Neutrophil (primary cell): ENCODE measurements around the gene GPR65.

ENCODE experiments used
- H3K27ac ChIP-seq: fragments of 200-600 bp; sonication (generic); 2 replicates; pipeline ENCODE4 v1.5.1; 2016; ENCODE audit warnings: mild to moderate bottlenecking, moderate library complexity
- H3K27me3 ChIP-seq: fragments of 200-600 bp; sonication (generic); 2 replicates; pipeline ENCODE4 v1.6.0; 2016; ENCODE audit warnings: mild to moderate bottlenecking
- H3K36me3 ChIP-seq: fragments of 200-600 bp; sonication (generic); 2 replicates; pipeline ENCODE4 v1.5.1; 2017
- H3K4me1 ChIP-seq, 2 experiments: fragments of 200-600 bp in 1 of 2; sonication (generic) in 1 of 2; 1 replicate in 1 of 2; 2 replicates in 1 of 2; pipeline versions ENCODE4 v1.5.1 to v1.6.1; 2013 to 2016; ENCODE audit warnings: low read depth in 1 of 2, low read length in 1 of 2, mild to moderate bottlenecking in 1 of 2, moderate library complexity in 1 of 2; ENCODE audit not compliant: control insufficient read depth in 1 of 2, insufficient read depth in 1 of 2
- H3K4me3 ChIP-seq, 2 experiments: fragments of 200-600 bp in 1 of 2; sonication (generic) in 1 of 2; 1 replicate in 1 of 2; 2 replicates in 1 of 2; pipeline ENCODE4 v1.5.1; 2013 to 2016; ENCODE audit warnings: low read depth in 1 of 2, low read length in 1 of 2, mild to moderate bottlenecking in 1 of 2, moderate library complexity in 1 of 2
- H3K9me3 ChIP-seq: fragments of 200-600 bp; sonication (generic); 2 replicates; pipeline ENCODE4 v1.5.1; 2016
- TF ChIP-seq, protein P1 (sequence below): fragments of 200-600 bp; sonication (generic); IDR thresholded peaks from 2 replicates; pipeline ENCODE4 v1.5.1; 2016; ENCODE audit warnings: antibody characterized with exemption

The GPR65 gene

DNA sequence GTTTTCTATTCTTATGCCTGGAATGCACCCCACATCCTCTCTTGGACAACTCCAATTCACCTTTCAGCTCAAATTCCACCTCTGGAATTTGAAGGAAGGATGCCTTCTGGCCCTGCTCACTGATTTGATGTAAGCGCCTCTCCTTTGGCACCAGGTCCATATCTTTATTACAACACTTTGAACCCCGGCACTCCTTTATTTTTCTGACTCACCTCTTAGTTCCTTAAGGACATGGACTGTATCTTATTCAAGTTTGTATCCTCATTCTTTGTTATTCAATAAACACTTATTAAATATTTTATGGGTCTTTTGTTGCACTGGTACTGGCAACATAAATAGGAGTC, 15.0 kb upstream of the GPR65 start:
- H3K4me3 ChIP-seq: no peak overlapping the region
- H3K4me1 ChIP-seq: peaks cover 37 to 41% of the 10 kb centered on the region in 2 experiments
- no peaks in the 10 kb centered on the region for H3K9me3 ChIP-seq
- peaks cover 11% of the 10 kb centered on the region for H3K36me3 ChIP-seq
- TF ChIP-seq, protein P1, sequence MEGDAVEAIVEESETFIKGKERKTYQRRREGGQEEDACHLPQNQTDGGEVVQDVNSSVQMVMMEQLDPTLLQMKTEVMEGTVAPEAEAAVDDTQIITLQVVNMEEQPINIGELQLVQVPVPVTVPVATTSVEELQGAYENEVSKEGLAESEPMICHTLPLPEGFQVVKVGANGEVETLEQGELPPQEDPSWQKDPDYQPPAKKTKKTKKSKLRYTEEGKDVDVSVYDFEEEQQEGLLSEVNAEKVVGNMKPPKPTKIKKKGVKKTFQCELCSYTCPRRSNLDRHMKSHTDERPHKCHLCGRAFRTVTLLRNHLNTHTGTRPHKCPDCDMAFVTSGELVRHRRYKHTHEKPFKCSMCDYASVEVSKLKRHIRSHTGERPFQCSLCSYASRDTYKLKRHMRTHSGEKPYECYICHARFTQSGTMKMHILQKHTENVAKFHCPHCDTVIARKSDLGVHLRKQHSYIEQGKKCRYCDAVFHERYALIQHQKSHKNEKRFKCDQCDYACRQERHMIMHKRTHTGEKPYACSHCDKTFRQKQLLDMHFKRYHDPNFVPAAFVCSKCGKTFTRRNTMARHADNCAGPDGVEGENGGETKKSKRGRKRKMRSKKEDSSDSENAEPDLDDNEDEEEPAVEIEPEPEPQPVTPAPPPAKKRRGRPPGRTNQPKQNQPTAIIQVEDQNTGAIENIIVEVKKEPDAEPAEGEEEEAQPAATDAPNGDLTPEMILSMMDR: no peak
- H3K27me3 ChIP-seq: no peaks in the 10 kb centered on the region
- no peak overlapping the region for H3K27ac ChIP-seq

DNA sequence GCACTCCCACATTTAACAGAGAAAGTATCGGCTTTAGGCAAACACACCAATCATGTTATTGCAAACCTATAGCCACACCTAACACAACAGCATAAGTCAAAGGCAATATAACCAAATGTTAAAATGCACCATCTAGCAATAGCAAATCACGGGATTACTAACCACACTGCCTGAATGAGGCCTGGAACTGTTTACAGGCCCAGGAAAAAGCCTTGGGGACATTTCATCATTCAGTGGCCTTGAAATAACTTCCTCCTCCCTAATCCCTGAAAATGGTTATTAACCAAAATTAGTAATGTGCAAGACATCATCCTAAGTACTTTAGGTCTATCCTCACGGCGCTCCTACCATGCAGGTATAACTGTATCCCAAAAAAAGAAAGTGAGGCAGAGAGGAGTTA, 14.3 kb upstream of the GPR65 start:
- Histone ChIP-seq H3K36me3 (peaks cover 10% of the 10 kb centered on the region), H3K9me3 (no peaks in the 10 kb centered on the region), H3K4me3 (no peak overlapping the region), H3K4me1 (peaks cover 44 to 48% of the 10 kb centered on the region in 2 experiments), H3K27me3 (no peaks in the 10 kb centered on the region), H3K27ac (peak overlapping the region; percentile 38)
- TF ChIP-seq, protein P1: no peak

DNA sequence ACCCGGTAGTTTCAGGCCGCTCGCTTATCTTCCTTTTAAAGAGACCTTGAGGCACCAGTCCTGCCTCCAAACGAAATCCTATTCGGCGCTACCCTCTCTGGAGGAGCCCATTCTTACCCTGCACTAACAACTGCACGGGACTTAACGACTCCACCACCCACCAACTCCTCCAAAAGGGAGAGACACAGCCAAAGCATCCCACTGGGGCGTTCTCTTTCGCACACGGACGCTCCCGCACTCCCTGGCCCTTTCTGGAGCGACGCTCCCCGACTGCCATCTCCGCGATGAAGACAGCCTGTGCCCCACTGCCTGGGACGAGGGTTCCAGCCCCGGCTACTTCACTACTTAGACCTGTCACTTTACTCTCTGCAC, 12.6 kb upstream of the GPR65 start:
- H3K4me1 ChIP-seq: peaks cover 59 to 62% of the 10 kb centered on the region in 2 experiments
- TF ChIP-seq, protein P1: no peak
- H3K9me3 ChIP-seq: no peaks in the 10 kb centered on the region
- H3K27me3 ChIP-seq: no peaks in the 10 kb centered on the region
- peak overlapping the region; percentile 98 for H3K27ac ChIP-seq
- no peaks in the 10 kb centered on the region for H3K36me3 ChIP-seq
- H3K4me3 ChIP-seq: peak overlapping the region; percentile 79 to 87

DNA sequence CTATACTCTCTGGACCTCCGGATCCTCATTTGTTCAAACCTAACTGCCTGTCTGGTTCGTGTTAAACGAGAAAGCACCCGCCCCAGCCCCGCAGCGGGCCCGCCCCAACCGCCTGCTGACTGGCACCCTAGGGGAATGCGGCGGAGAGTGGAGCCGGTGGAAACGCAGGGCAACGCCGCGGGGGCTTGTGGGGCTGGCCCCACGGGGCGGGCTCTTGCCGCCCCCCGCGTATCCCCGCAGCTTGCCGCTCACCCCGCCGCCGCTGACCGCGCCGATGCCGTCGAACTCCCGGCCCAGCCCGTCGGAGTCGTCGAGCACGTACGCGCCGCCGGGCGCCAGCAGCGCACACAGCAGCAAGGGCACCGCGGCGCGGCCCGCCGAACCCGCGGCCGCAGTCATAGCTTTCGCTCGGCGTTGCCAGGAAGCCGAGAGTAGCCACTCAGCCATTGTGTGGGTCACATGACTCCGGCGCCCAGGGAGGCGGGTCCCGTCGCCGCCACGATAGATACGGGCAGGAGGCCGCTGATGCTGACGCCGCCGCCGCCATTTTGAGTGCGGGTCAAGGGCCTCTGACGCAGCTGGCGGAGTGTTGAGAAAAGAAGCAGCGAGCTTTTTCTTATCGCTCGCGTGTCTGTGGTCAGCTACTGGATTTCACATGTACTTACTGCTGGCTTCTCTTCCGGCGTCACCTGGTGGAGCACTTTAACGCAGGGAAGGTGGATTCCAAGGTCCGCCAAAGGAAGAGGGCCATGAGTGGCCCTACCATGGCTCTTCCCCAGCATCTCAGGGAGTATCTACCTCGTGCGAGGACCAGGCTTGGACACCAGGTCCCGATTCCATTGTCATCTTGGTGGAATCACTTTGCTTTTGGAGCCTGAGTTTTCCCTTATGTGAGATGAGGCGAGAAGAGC, 12.0 kb upstream of the GPR65 start, which contains the start of gene GALC:
Gene GALC (minus strand): TSS at position 465 of the 911 bp plus-strand sequence. CDS start 18 bp downstream, at position 447.
- H3K4me3 ChIP-seq: peak within 1 kb of the TSS; percentile 79 to 87
- TF ChIP-seq, protein P1: peak; percentile 48
- H3K27ac ChIP-seq: peak within 1 kb of the TSS; percentile 98
- peaks cover 59 to 66% of the 10 kb centered on the region in 2 experiments for H3K4me1 ChIP-seq
- no peaks in the 10 kb centered on the region for H3K36me3 ChIP-seq
- no peaks in the 10 kb centered on the region for H3K27me3 ChIP-seq
- no peaks in the 10 kb centered on the region for H3K9me3 ChIP-seq

DNA sequence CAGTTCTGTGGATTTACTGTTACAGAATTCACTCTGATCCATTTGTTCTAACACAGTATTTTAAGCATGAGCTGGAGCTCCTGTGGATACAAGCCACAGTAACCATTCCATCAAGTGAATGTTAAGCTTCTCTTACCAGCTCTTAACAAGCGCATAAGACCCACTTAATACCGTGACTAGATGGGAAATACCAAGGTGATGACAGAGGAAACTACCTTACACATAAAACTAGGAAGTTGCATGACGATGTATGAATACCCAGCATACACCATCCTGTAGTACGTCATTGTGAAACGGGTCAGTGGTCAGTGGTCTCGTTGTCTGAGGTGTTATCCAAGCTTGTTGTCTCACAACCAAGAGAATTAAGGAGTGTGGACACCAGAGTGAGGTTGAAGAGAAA, 10.0 kb upstream of the GPR65 start:
- Histone ChIP-seq H3K4me3 (peak overlapping the region; percentile 14 to 19), H3K4me1 (peaks cover 79 to 86% of the 10 kb centered on the region in 2 experiments), H3K9me3 (no peaks in the 10 kb centered on the region), H3K27me3 (no peaks in the 10 kb centered on the region), H3K36me3 (no peaks in the 10 kb centered on the region), H3K27ac (peak overlapping the region; percentile 98)
- TF ChIP-seq, protein P1: no peak
